ENCODE data around the gene SOD3.

The SOD3 gene

DNA sequence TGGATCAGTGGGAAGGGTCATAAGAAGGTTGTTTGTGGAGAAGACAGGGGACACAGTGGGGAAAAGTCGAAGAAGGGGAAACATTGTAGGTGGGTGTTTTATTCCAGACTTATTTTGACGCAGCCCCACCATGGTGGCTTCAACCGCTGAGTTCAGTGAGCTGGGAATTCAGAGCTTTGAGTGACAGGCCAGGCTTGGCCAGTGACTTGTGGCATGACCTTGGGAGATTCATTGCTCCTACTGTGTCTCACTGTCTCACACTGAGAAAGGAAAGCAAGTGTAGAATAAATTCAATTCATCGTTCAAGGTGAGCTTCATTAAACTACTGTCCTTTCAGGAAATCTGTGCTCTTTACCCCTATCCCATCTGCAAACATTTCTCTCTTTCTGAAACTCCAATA, 47.4 kb upstream of the SOD3 start:
- H3K4me3 ChIP-seq (ENCODE audit: low read depth, low read length) = no peak overlapping the region
- H3K36me3 ChIP-seq (ENCODE audit: control insufficient read depth in 2 of 2, insufficient read depth in 1 of 2, low read length in 2 of 2) = no peaks in the 10 kb centered on the region
- ChIA-PET CTCF (no interaction called here), POLR2A (no interaction called here)
- H3K9me3 ChIP-seq (ENCODE audit: control insufficient read depth, insufficient read depth, low read depth, low read length) = no peaks in the 10 kb centered on the region
- H3K27ac ChIP-seq (ENCODE audit: extremely low read depth, low read depth, low read length) = no peak overlapping the region
- no peaks in the 10 kb centered on the region for H3K4me1 ChIP-seq (ENCODE audit: control insufficient read depth, insufficient read depth, low read length)
- TF ChIP-seq ZNF248 (tag by site-specific recombination; IDR thresholded peaks at IDR 0.05) (no peak), SETDB1 (IDR thresholded peaks at IDR 0.05; ENCODE audit: insufficient read length, low read length) (no peak), HOXD13 (CRISPR knock-in tag; IDR thresholded peaks at IDR 0.05; ENCODE audit: borderline replicate concordance) (no peak), ZNF560 (tag by site-specific recombination; IDR thresholded peaks at IDR 0.05; ENCODE audit: borderline replicate concordance) (no peak), ZNF112 (tag by site-specific recombination; IDR thresholded peaks at IDR 0.05) (no peak), ZNF473 (tag by site-specific recombination; IDR thresholded peaks at IDR 0.05) (no peak)
- TF ChIP-seq, protein P1, sequence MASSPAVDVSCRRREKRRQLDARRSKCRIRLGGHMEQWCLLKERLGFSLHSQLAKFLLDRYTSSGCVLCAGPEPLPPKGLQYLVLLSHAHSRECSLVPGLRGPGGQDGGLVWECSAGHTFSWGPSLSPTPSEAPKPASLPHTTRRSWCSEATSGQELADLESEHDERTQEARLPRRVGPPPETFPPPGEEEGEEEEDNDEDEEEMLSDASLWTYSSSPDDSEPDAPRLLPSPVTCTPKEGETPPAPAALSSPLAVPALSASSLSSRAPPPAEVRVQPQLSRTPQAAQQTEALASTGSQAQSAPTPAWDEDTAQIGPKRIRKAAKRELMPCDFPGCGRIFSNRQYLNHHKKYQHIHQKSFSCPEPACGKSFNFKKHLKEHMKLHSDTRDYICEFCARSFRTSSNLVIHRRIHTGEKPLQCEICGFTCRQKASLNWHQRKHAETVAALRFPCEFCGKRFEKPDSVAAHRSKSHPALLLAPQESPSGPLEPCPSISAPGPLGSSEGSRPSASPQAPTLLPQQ (tag by site-specific recombination; IDR thresholded peaks at IDR 0.05) = no peak

DNA sequence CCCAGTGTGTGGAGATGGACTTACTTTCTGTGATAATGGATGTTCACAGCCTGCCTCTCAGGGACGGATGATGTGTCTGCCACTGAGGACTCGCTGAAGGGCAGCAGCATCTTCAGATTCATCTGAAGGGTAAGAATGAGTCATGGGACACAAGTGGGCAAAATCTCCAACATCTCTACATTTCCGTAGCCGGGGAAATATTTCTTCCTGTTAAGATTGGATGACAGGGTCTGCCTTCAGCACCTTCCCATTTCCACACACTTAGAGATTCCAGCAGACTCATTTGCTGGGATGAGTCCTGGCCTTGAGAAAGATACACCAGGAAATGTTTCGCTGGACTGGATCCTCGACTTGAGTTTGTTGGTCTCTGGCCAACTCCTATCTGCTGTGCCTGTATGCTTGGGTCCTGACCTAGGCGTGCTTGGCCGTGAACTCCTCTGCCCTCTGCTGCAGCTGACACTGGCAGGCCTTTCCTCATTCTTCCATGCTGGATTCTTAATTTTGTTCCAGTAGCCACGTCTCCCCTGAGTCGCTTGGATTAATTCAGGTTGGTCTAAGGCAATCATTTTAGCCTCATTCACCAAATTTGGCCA, 46.5 kb upstream of the SOD3 start:
- H3K27ac ChIP-seq (ENCODE audit: extremely low read depth, low read depth, low read length) = no peak overlapping the region
- no peak overlapping the region for H3K4me3 ChIP-seq (ENCODE audit: low read depth, low read length)
- H3K4me1 ChIP-seq (ENCODE audit: control insufficient read depth, insufficient read depth, low read length) = no peaks in the 10 kb centered on the region
- no peaks in the 10 kb centered on the region for H3K9me3 ChIP-seq (ENCODE audit: control insufficient read depth, insufficient read depth, low read depth, low read length)
- H3K36me3 ChIP-seq (ENCODE audit: control insufficient read depth in 2 of 2, insufficient read depth in 1 of 2, low read length in 2 of 2) = no peaks in the 10 kb centered on the region
- TF ChIP-seq ZNF549 (tag by site-specific recombination; IDR thresholded peaks at IDR 0.05) = no peak
- TF ChIP-seq ZNF768 (tag by site-specific recombination; IDR thresholded peaks at IDR 0.05) = no peak
- no peak for TF ChIP-seq ZNF423 (tag by site-specific recombination; IDR thresholded peaks at IDR 0.05)
- no peak for TF ChIP-seq ZNF398 (tag by site-specific recombination; IDR thresholded peaks at IDR 0.05)
- no peak for TF ChIP-seq ZNF416 (tag by site-specific recombination; IDR thresholded peaks at IDR 0.05)
- no peak for TF ChIP-seq PATZ1 (tag by site-specific recombination; IDR thresholded peaks at IDR 0.05)
- POLR2A ChIA-PET = no interaction called here
- CTCF ChIA-PET = no interaction called here

DNA sequence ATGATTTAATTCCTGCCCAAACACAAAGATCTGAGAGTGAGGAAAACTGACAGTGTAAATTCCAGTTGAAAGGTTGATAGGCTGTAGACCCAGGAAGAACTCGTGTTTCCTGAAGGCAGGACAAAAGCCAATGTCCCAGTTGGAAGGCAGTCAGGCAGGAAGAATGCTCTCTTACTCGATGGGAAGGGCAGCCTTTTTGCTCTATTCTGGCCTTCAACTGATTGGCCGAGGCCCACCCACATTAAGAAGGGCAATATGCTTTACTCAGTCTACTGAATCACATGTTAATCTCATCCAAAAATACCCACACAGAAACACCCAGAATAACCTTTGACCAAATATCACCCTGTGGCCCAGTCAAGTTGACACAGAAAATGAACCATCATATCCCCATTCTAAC, 45.3 kb upstream of the SOD3 start:
- H3K36me3 ChIP-seq (ENCODE audit: control insufficient read depth in 2 of 2, insufficient read depth in 1 of 2, low read length in 2 of 2) = no peaks in the 10 kb centered on the region
- no peaks in the 10 kb centered on the region for H3K4me1 ChIP-seq (ENCODE audit: control insufficient read depth, insufficient read depth, low read length)
- POLR2A ChIA-PET = no interaction called here
- no peak overlapping the region for H3K27ac ChIP-seq (ENCODE audit: extremely low read depth, low read depth, low read length)
- CTCF ChIA-PET = no interaction called here
- TF ChIP-seq ZNF341 (tag by site-specific recombination; IDR thresholded peaks at IDR 0.05; ENCODE audit: low read depth) = no peak
- TF ChIP-seq ZNF10 (tag by site-specific recombination; IDR thresholded peaks at IDR 0.05) = peak; percentile 96
- no peaks in the 10 kb centered on the region for H3K9me3 ChIP-seq (ENCODE audit: control insufficient read depth, insufficient read depth, low read depth, low read length)
- no peak overlapping the region for H3K4me3 ChIP-seq (ENCODE audit: low read depth, low read length)

All from HEK293 (cell line).